GM11168 (cell line): Measurements from ENCODE around the gene RBBP5.

Experiments
- in situ Hi-C: fragments of 300-500 bp; cut with MboI; formaldehyde crosslinking; loops from one replicate; pipeline ENCODE4 v1.12.0; 2022; ENCODE audit warnings: low sequenced_read_pairs; ENCODE audit not compliant: unreplicated experiment

RBBP5 gene

GRCh38 chr1:205076245-205076761, 45.5 kb downstream of the RBBP5 start:
- in situ Hi-C loops = no loop called here

GRCh38 chr1:205075642-205076155, 46.1 kb downstream of the RBBP5 start:
- in situ Hi-C loops = no loop called here

GRCh38 chr1:205074513-205074912, 47.3 kb downstream of the RBBP5 start:
- in situ Hi-C loops = no loop called here

- in situ Hi-C loops = no loop called here
These were observed 47.7 kb downstream of the RBBP5 start for GRCh38 chr1:205074084-205074483.

- in situ Hi-C loops = no loop called here
These were observed 48.3 kb downstream of the RBBP5 start for GRCh38 chr1:205073511-205073910.

- in situ Hi-C loops = no loop called here
These were observed 48.9 kb downstream of the RBBP5 start for GRCh38 chr1:205072881-205073280.

GRCh38 chr1:205072286-205072685, 49.5 kb downstream of the RBBP5 start:
- in situ Hi-C loops = no loop called here

- in situ Hi-C loops = no loop called here
These were observed 50.0 kb downstream of the RBBP5 start for GRCh38 chr1:205071801-205072200.

- in situ Hi-C loops = no loop called here
These were observed 50.8 kb downstream of the RBBP5 start for GRCh38 chr1:205071028-205071409.

- in situ Hi-C loops = loop anchor here (10.0 kb wide), 1 partner anchor 95 kb away; no protein-coding TSS in a partner anchor
These were observed 52.2 kb downstream of the RBBP5 start for GRCh38 chr1:205069371-205070125.

GRCh38 chr1:205068457-205069040, 53.2 kb downstream of the RBBP5 start:
- in situ Hi-C loops = loop anchor here (10.0 kb wide), 1 partner anchor 94 kb away; no protein-coding TSS in a partner anchor

- in situ Hi-C loops = loop anchor here (10.0 kb wide), 1 partner anchor 93 kb away; no protein-coding TSS in a partner anchor
These were observed 53.8 kb downstream of the RBBP5 start for GRCh38 chr1:205068001-205068400.

- in situ Hi-C loops = loop anchor here (10.0 kb wide), 1 partner anchor 92 kb away; no protein-coding TSS in a partner anchor
These were observed 54.7 kb downstream of the RBBP5 start for GRCh38 chr1:205067031-205067430.

- in situ Hi-C loops = loop anchor here (10.0 kb wide), 1 partner anchor 91 kb away; no protein-coding TSS in a partner anchor
These were observed 55.5 kb downstream of the RBBP5 start for GRCh38 chr1:205066141-205066818.

- in situ Hi-C loops = loop anchor here (10.0 kb wide), 1 partner anchor 91 kb away; no protein-coding TSS in a partner anchor
These were observed 56.1 kb downstream of the RBBP5 start for GRCh38 chr1:205065666-205066065.

- in situ Hi-C loops = loop anchor here (10.0 kb wide), 1 partner anchor 90 kb away; no protein-coding TSS in a partner anchor
These were observed 56.9 kb downstream of the RBBP5 start for GRCh38 chr1:205064741-205065316.

- in situ Hi-C loops = loop anchor here (10.0 kb wide), 1 partner anchor 90 kb away; no protein-coding TSS in a partner anchor
These were observed 57.5 kb downstream of the RBBP5 start for GRCh38 chr1:205064301-205064700.

- in situ Hi-C loops = loop anchor here (10.0 kb wide), 1 partner anchor 88 kb away; no protein-coding TSS in a partner anchor
These were observed 58.9 kb downstream of the RBBP5 start for GRCh38 chr1:205062895-205063294.

- in situ Hi-C loops = loop anchor here (10.0 kb wide), 1 partner anchor 88 kb away; no protein-coding TSS in a partner anchor
These were observed 59.5 kb downstream of the RBBP5 start for GRCh38 chr1:205062319-205062718.

GRCh38 chr1:205061665-205062069, 60.1 kb downstream of the RBBP5 start:
- in situ Hi-C loops = loop anchor here (10.0 kb wide), 1 partner anchor 87 kb away; no protein-coding TSS in a partner anchor
